ENCODE data around the gene NTPCR. TPM values are rescaled to one million over a fixed set of nuclear protein-coding genes. Genes with fewer than 3 reads are reported as not detected.

NTPCR gene
- total and polyA plus RNA-seq, 10 donors = 18.8 to 42.6 (median 29.8) TPM

DNA sequence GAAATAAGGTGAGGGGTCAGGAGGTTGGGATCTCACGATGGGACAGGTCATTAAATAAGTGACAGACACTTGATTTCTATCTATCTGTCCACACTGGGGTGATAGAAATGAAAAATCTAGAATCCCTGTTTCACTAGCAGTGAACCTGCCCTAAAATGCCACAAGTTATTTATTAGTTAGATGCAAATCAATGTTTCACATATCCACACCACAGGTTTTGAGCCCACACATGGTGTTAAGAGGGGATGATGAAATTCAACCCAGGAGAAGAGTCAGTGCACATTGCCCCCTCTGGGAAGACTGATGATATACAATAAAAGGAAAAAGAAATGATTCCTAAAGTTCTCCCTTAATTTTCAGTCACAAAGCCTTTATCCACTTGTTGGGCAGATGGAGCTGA, 10.1 kb upstream of the NTPCR start:
- WGBS, 5 donors = 73 to 92% (median 88%) methylated on average over 1 of the region's 1 CpG
- no peak for DNase-seq
- Histone ChIP-seq H3K4me1 (peaks cover 3 to 17% (median 14%) of the 10 kb centered on the region in 6 donors), H3K27ac (no peak overlapping the region), H3K27me3 (replicated peaks in 1 of 7) (peaks cover 0 to 4% (median 0%) of the 10 kb centered on the region in 7 donors), H3K4me3 (no peak overlapping the region), H3K36me3 (no peaks in the 10 kb centered on the region), H3K9me3 (no peaks in the 10 kb centered on the region)
- TF ChIP-seq POLR2A (IDR thresholded peaks at IDR 0.05) (no peak), POLR2AphosphoS5 (IDR thresholded peaks at IDR 0.05) (no peak)
- TF ChIP-seq, protein P1, sequence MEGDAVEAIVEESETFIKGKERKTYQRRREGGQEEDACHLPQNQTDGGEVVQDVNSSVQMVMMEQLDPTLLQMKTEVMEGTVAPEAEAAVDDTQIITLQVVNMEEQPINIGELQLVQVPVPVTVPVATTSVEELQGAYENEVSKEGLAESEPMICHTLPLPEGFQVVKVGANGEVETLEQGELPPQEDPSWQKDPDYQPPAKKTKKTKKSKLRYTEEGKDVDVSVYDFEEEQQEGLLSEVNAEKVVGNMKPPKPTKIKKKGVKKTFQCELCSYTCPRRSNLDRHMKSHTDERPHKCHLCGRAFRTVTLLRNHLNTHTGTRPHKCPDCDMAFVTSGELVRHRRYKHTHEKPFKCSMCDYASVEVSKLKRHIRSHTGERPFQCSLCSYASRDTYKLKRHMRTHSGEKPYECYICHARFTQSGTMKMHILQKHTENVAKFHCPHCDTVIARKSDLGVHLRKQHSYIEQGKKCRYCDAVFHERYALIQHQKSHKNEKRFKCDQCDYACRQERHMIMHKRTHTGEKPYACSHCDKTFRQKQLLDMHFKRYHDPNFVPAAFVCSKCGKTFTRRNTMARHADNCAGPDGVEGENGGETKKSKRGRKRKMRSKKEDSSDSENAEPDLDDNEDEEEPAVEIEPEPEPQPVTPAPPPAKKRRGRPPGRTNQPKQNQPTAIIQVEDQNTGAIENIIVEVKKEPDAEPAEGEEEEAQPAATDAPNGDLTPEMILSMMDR (IDR thresholded peaks at IDR 0.05 in 8 of 11, conservative IDR thresholded peaks at IDR 0.05 in 3 of 11) = no peak
- intact Hi-C loops (cut with DNase I; ENCODE audit: low total_unique reads) = no loop called here

DNA sequence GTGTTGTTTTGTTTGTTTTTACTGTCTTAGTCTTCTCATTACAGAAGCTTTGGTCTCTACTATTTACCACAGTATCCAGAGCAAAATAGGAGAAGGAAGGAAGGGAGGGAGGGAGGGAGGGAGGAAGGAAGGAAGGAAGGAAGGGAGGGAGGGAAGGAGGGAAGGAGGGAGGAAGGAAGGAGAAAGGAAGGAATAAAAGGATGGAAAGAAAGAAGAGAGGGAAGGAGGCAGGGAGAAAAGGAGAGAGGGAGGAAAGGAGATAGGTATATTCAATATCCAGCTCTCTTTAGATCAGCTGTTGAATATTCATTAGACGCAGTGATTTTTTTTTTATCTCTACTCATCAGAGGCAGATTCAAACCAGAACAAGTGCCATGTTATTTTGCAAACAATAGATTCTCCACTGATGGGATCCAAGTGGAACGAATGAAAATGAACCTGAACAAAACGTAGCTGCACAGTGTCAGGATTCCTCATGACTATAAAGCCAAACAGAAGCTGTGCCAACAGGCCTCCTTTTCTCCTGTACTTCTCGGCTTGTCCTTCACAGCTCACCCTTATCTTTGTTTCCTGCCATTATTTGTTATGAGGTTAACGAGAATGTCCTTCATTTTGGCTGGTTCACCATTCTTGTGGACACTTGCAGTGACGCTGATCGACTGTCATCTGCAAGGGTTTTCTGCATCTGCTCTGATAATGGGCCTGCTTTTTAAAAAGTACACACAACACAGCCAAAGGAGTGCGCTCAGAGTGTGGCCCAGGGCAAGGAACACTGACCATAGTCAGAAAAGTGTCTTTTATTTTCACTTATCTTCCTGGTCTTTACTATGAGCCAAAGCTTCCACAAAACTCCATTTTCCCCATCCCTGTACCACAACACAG, 7.8 kb upstream of the NTPCR start:
- WGBS, 5 donors = 67 to 82% (median 76%) methylated on average over 8 of the region's 8 CpGs
- Histone ChIP-seq H3K4me1 (peaks cover 3 to 17% (median 12%) of the 10 kb centered on the region in 6 donors), H3K36me3 (no peaks in the 10 kb centered on the region), H3K9me3 (no peaks in the 10 kb centered on the region), H3K27ac (no peak overlapping the region), H3K4me3 (no peak overlapping the region), H3K27me3 (replicated peaks in 1 of 7) (peaks cover 0 to 4% (median 0%) of the 10 kb centered on the region in 7 donors)
- DNase-seq = peak; percentile 37
- intact Hi-C loops (cut with DNase I; ENCODE audit: low total_unique reads) = no loop called here
- no peak for TF ChIP-seq POLR2AphosphoS5 (IDR thresholded peaks at IDR 0.05)
- TF ChIP-seq, protein P1 (IDR thresholded peaks at IDR 0.05 in 8 of 11, conservative IDR thresholded peaks at IDR 0.05 in 3 of 11) = no peak
- TF ChIP-seq POLR2A (IDR thresholded peaks at IDR 0.05) = no peak

DNA sequence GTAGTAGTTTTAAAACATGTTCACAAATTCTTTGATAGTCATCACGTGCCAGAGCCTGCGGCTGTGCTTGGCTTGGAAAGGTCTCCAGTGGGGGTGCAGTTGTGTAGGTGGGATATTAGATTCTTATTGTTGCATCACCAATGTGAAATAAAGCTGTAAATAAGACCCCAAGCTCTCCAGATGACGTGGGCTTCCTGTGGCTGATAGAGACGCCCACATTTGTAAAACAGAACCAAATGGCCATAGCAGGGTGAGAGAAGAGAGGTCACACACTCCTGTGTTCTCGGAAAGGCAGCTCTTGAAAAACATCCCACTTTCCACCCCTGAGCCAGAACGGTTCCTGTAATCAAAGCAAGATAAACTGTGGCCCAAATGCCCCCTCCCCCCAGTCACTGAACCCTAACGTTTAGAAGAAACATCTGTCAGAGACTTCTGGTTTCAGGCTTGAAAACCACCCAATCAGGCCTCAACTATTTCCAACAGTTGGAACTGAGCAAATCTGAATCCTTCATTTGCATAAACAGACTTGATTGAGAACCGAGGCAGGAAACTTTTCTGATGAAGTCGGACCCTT, 6.6 kb upstream of the NTPCR start:
- Histone ChIP-seq H3K4me1 (peaks cover 3 to 17% (median 12%) of the 10 kb centered on the region in 6 donors), H3K4me3 (no peak overlapping the region), H3K27ac (peak overlapping the region in 1 of 8 donors; percentile 6), H3K9me3 (no peaks in the 10 kb centered on the region), H3K27me3 (replicated peaks in 1 of 7) (peaks cover 0 to 4% (median 0%) of the 10 kb centered on the region in 7 donors), H3K36me3 (no peaks in the 10 kb centered on the region)
- DNase-seq = no peak
- 39 to 51% (median 42%) methylated on average over 9 of the region's 9 CpGs for WGBS, 5 donors
- intact Hi-C loops (cut with DNase I; ENCODE audit: low total_unique reads) = no loop called here
- TF ChIP-seq, protein P1 (IDR thresholded peaks at IDR 0.05 in 8 of 11, conservative IDR thresholded peaks at IDR 0.05 in 3 of 11) = no peak
- TF ChIP-seq POLR2AphosphoS5 (IDR thresholded peaks at IDR 0.05) (no peak), POLR2A (IDR thresholded peaks at IDR 0.05) (no peak)

DNA sequence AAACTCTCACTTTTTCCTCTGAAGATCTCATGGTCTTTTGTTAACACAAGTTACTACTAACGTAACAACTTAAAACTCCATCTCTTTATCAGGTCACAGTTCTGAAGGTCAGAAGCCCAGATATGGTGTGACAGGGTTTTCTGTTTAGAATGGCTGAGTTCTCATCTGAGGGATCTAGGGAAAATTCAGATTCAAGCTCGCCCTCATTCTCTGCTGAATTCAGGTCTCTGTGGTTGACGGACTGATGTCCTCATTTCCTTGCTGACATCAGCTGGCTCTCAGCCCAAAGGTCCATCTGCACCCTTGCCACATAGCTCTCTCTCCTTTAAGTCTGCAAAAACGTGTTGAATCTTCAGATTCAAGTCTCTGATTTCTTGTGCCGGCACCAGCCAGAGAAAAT, 6.1 kb upstream of the NTPCR start:
- peak in 1 of 3 donors; percentile 24 for TF ChIP-seq POLR2AphosphoS5 (IDR thresholded peaks at IDR 0.05)
- TF ChIP-seq, protein P1 (IDR thresholded peaks at IDR 0.05 in 8 of 11, conservative IDR thresholded peaks at IDR 0.05 in 3 of 11) = no peak
- TF ChIP-seq POLR2A (IDR thresholded peaks at IDR 0.05) = no peak
- 48 to 74% (median 59%) methylated on average over 5 of the region's 5 CpGs for WGBS, 5 donors

More for the DNA sequence above, 6.1 kb upstream of the NTPCR start:
- H3K36me3 ChIP-seq = no peaks in the 10 kb centered on the region
- peaks cover 0 to 4% (median 0%) of the 10 kb centered on the region in 7 donors for H3K27me3 ChIP-seq (replicated peaks in 1 of 7)
- H3K27ac ChIP-seq = peak overlapping the region in 1 of 8 donors; percentile 6
- no peaks in the 10 kb centered on the region for H3K9me3 ChIP-seq
- no peak for DNase-seq
- intact Hi-C loops (cut with DNase I; ENCODE audit: low total_unique reads) = no loop called here
- no peak overlapping the region for H3K4me3 ChIP-seq
- H3K4me1 ChIP-seq = peaks cover 3 to 17% (median 12%) of the 10 kb centered on the region in 6 donors
